ENCODE measurements around the gene DPY30. TPM values are rescaled to one million over a fixed set of nuclear protein-coding genes. Genes with fewer than 3 reads are reported as not detected.
A peak's percentile ranks its signal among the peaks of the same experiment; 100 is the strongest.

DPY30 gene
- total and polyA plus RNA-seq, 8 donors: 5.3 to 127 (median 54.0) TPM

- Histone ChIP-seq H3K36me3 (peaks cover 0 to 6% (median 2%) of the 10 kb centered on the region in 4 donors), H3K4me1 (peaks cover 19 to 54% (median 38%) of the 10 kb centered on the region in 4 donors), H3K4me3 (peak overlapping the region; percentile 78 to 96 (median 92)), H3K9me3 (no peaks in the 10 kb centered on the region), H3K27me3 (no peaks in the 10 kb centered on the region), H3K27ac (peak overlapping the region; percentile 91 to 98 (median 92))
- peak in 1 of 2 donors; percentile 62 for DNase-seq
- intact Hi-C loops (cut with DNase I; ENCODE audit: low total_unique reads): no loop called here
- 1 to 2% (median 1%) methylated on average over 10 of the region's 10 CpGs for WGBS, 5 donors
- TF ChIP-seq POLR2A (IDR thresholded peaks at IDR 0.05) (no peak), EP300 (IDR thresholded peaks at IDR 0.05) (no peak), POLR2AphosphoS5 (IDR thresholded peaks at IDR 0.05) (no peak), CTCF (IDR thresholded peaks at IDR 0.05) (no peak)
Measured at GRCh38 chr2:32008805-32009515, 30.6 kb downstream of the DPY30 start.

- H3K27me3 ChIP-seq: no peaks in the 10 kb centered on the region
- TF ChIP-seq EP300 (IDR thresholded peaks at IDR 0.05) (no peak), POLR2AphosphoS5 (IDR thresholded peaks at IDR 0.05) (no peak), CTCF (IDR thresholded peaks at IDR 0.05) (no peak), POLR2A (IDR thresholded peaks at IDR 0.05) (no peak)
- no peak for DNase-seq
Measured at GRCh38 chr2:32007121-32007391, 32.5 kb downstream of the DPY30 start.

GRCh38 chr2:32005371-32005976, 34.1 kb downstream of the DPY30 start:
- intact Hi-C loops (cut with DNase I; ENCODE audit: low total_unique reads): no loop called here
- H3K36me3 ChIP-seq: no peaks in the 10 kb centered on the region
- H3K4me1 ChIP-seq: peaks cover 17 to 62% (median 36%) of the 10 kb centered on the region in 4 donors
- no peaks in the 10 kb centered on the region for H3K9me3 ChIP-seq
- H3K27me3 ChIP-seq: no peaks in the 10 kb centered on the region
- DNase-seq: no peak
- no peak overlapping the region for H3K27ac ChIP-seq
- TF ChIP-seq POLR2AphosphoS5 (IDR thresholded peaks at IDR 0.05) (no peak), CTCF (IDR thresholded peaks at IDR 0.05) (no peak), EP300 (IDR thresholded peaks at IDR 0.05) (no peak), POLR2A (IDR thresholded peaks at IDR 0.05) (no peak)
- 91 to 99% (median 96%) methylated on average over 2 of the region's 2 CpGs for WGBS, 5 donors
- H3K4me3 ChIP-seq: no peak overlapping the region

More at GRCh38 chr2:32007121-32007391, 32.5 kb downstream of the DPY30 start:
- Histone ChIP-seq H3K4me1 (peaks cover 19 to 70% (median 43%) of the 10 kb centered on the region in 4 donors), H3K36me3 (no peaks in the 10 kb centered on the region), H3K9me3 (no peaks in the 10 kb centered on the region), H3K4me3 (no peak overlapping the region), H3K27ac (no peak overlapping the region)
- intact Hi-C loops (cut with DNase I; ENCODE audit: low total_unique reads): no loop called here

- TF ChIP-seq POLR2AphosphoS5 (IDR thresholded peaks at IDR 0.05): no peak
- TF ChIP-seq CTCF (IDR thresholded peaks at IDR 0.05): no peak
- TF ChIP-seq EP300 (IDR thresholded peaks at IDR 0.05): no peak
- no peak for TF ChIP-seq POLR2A (IDR thresholded peaks at IDR 0.05)
- H3K4me3 ChIP-seq: no peak overlapping the region
- H3K27ac ChIP-seq: no peak overlapping the region
- intact Hi-C loops (cut with DNase I; ENCODE audit: low total_unique reads): no loop called here
- WGBS, 5 donors: 93 to 99% (median 96%) methylated on average over 2 of the region's 2 CpGs
- H3K36me3 ChIP-seq: no peaks in the 10 kb centered on the region
- no peak for DNase-seq
- H3K9me3 ChIP-seq: no peaks in the 10 kb centered on the region
- no peaks in the 10 kb centered on the region for H3K27me3 ChIP-seq
- peaks cover 10 to 55% (median 35%) of the 10 kb centered on the region in 4 donors for H3K4me1 ChIP-seq
Measured at GRCh38 chr2:32003791-32004190, 35.8 kb downstream of the DPY30 start.
